ENCODE results near the gene N4BP2. TPM values are rescaled to one million over a fixed set of nuclear protein-coding genes. Genes with fewer than 3 reads are reported as not detected.
"Not testable (repeated sequence)": the region's sequence is repeated elsewhere in the genome, so short reads cannot be mapped to it uniquely, and the experiment has no call there.

Gene N4BP2
- total and polyA plus RNA-seq, 4 donors: 1.8 to 7.2 (median 4.6) TPM

- Histone ChIP-seq H3K27me3 (ENCODE audit: control insufficient read depth in 1 of 2, insufficient read depth in 2 of 2, low read length in 1 of 2) (no peaks in the 10 kb centered on the region), H3K4me1 (ENCODE audit: control insufficient read depth in 1 of 2, insufficient read depth in 2 of 2, low read length in 2 of 2) (no peaks in the 10 kb centered on the region), H3K27ac (ENCODE audit: low read depth in 1 of 2, low read length in 2 of 2) (no peak overlapping the region), H3K9me3 (ENCODE audit: control insufficient read depth, low read length) (no peaks in the 10 kb centered on the region), H3K36me3 (ENCODE audit: control insufficient read depth in 1 of 2, insufficient read depth in 2 of 2, low read length in 1 of 2) (peaks cover 0 to 3% of the 10 kb centered on the region in 2 donors), H3K4me3 (ENCODE audit: low read length in 2 of 2) (no peak overlapping the region)
- ATAC-seq (ENCODE audit: low FRiP score): no peak
- intact Hi-C loops (cut with DNase I): no loop called here
- no peak for DNase-seq
- 17 to 26% methylated on average over 1 of the region's 1 CpG for WGBS, 2 donors
Measured at GRCh38 chr4:40132816-40133215, 76.2 kb downstream of the N4BP2 start.

GRCh38 chr4:40134206-40134917, 77.7 kb downstream of the N4BP2 start:
- DNase-seq (no peak), ATAC-seq (ENCODE audit: low FRiP score) (no peak)
- H3K36me3 ChIP-seq (ENCODE audit: control insufficient read depth in 1 of 2, insufficient read depth in 2 of 2, low read length in 1 of 2): peaks cover 0 to 3% of the 10 kb centered on the region in 2 donors
- 54 to 64% methylated on average over 1 of the region's 1 CpG for WGBS, 2 donors
- H3K9me3 ChIP-seq (ENCODE audit: control insufficient read depth, low read length): no peaks in the 10 kb centered on the region
- no peak overlapping the region for H3K27ac ChIP-seq (ENCODE audit: low read depth in 1 of 2, low read length in 2 of 2)
- no peak overlapping the region for H3K4me3 ChIP-seq (ENCODE audit: low read length in 2 of 2)
- H3K4me1 ChIP-seq (ENCODE audit: control insufficient read depth in 1 of 2, insufficient read depth in 2 of 2, low read length in 2 of 2): no peaks in the 10 kb centered on the region
- no peaks in the 10 kb centered on the region for H3K27me3 ChIP-seq (ENCODE audit: control insufficient read depth in 1 of 2, insufficient read depth in 2 of 2, low read length in 1 of 2)
- intact Hi-C loops (cut with DNase I): no loop called here

DNA sequence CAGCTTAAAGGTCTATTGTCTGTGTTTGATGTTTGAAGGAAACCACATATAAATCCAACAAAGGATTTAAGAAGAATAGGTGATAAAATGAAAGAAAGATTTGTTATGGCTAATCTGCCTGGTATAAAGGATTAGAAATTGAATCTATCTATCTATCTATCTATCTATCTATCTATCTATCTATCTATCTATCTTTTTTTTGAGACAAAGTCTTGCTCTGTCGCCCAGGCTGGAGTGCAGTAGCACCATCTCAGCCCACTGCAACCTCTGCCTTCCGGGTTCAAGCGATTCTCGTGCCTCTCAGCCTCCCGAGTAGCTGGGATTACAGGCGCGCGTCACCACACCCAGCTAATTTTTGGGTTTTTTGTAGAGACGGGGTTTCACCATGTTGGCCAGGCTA, 79.6 kb downstream of the N4BP2 start:
- intact Hi-C loops (cut with DNase I); H3K9me3 ChIP-seq (ENCODE audit: control insufficient read depth, low read length); DNase-seq; H3K36me3 ChIP-seq (ENCODE audit: control insufficient read depth in 1 of 2, insufficient read depth in 2 of 2, low read length in 1 of 2); ATAC-seq (ENCODE audit: low FRiP score); H3K27ac ChIP-seq (ENCODE audit: low read depth in 1 of 2, low read length in 2 of 2); H3K27me3 ChIP-seq (ENCODE audit: control insufficient read depth in 1 of 2, insufficient read depth in 2 of 2, low read length in 1 of 2); H3K4me1 ChIP-seq (ENCODE audit: control insufficient read depth in 1 of 2, insufficient read depth in 2 of 2, low read length in 2 of 2); H3K4me3 ChIP-seq (ENCODE audit: low read length in 2 of 2): not testable (repeated sequence)
- 83 to 97% methylated on average over 9 of the region's 9 CpGs for WGBS, 2 donors

DNA sequence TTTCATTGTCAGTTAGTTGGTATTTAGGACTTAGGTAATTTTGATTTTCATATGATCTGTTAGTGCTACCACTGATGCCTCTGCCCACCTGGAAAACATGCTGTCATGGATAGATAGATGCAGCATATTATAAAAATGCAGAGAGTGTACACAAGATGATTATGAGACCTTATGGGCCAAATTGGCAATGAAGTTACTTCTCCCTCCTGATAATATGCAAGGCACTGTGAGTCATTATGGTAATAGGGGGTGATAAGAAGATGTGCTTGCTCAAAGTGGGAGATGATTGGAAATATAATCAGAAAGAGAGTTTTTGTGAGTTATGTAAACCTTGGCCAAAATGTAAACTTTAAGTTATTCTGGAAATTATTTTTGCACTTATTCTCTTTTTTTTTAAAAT, 83.5 kb downstream of the N4BP2 start:
- no peak overlapping the region for H3K27ac ChIP-seq (ENCODE audit: low read depth in 1 of 2, low read length in 2 of 2)
- DNase-seq (no peak), ATAC-seq (ENCODE audit: low FRiP score) (no peak)
- no peaks in the 10 kb centered on the region for H3K9me3 ChIP-seq (ENCODE audit: control insufficient read depth, low read length)
- H3K27me3 ChIP-seq (ENCODE audit: control insufficient read depth in 1 of 2, insufficient read depth in 2 of 2, low read length in 1 of 2): no peaks in the 10 kb centered on the region
- H3K36me3 ChIP-seq (ENCODE audit: control insufficient read depth in 1 of 2, insufficient read depth in 2 of 2, low read length in 1 of 2): peaks cover 3 to 4% of the 10 kb centered on the region in 2 donors
- no peak overlapping the region for H3K4me3 ChIP-seq (ENCODE audit: low read length in 2 of 2)
- H3K4me1 ChIP-seq (ENCODE audit: control insufficient read depth in 1 of 2, insufficient read depth in 2 of 2, low read length in 2 of 2): no peaks in the 10 kb centered on the region
- intact Hi-C loops (cut with DNase I): loop anchor here in 1 of 2 donors (10.0 kb wide), 1 partner anchor 185 kb away; no protein-coding TSS in a partner anchor

- not testable (repeated sequence) for H3K4me1 ChIP-seq (ENCODE audit: control insufficient read depth in 1 of 2, insufficient read depth in 2 of 2, low read length in 2 of 2); ATAC-seq (ENCODE audit: low FRiP score); H3K4me3 ChIP-seq (ENCODE audit: low read length in 2 of 2); H3K27ac ChIP-seq (ENCODE audit: low read depth in 1 of 2, low read length in 2 of 2); H3K9me3 ChIP-seq (ENCODE audit: control insufficient read depth, low read length); H3K36me3 ChIP-seq (ENCODE audit: control insufficient read depth in 1 of 2, insufficient read depth in 2 of 2, low read length in 1 of 2); H3K27me3 ChIP-seq (ENCODE audit: control insufficient read depth in 1 of 2, insufficient read depth in 2 of 2, low read length in 1 of 2); DNase-seq
- intact Hi-C loops (cut with DNase I): loop anchor here in 1 of 2 donors (10.0 kb wide), 1 partner anchor 184 kb away; no protein-coding TSS in a partner anchor
- WGBS, 2 donors: 82 to 92% methylated on average over 4 of the region's 4 CpGs
Measured at GRCh38 chr4:40140597-40140996, 83.9 kb downstream of the N4BP2 start.

DNA sequence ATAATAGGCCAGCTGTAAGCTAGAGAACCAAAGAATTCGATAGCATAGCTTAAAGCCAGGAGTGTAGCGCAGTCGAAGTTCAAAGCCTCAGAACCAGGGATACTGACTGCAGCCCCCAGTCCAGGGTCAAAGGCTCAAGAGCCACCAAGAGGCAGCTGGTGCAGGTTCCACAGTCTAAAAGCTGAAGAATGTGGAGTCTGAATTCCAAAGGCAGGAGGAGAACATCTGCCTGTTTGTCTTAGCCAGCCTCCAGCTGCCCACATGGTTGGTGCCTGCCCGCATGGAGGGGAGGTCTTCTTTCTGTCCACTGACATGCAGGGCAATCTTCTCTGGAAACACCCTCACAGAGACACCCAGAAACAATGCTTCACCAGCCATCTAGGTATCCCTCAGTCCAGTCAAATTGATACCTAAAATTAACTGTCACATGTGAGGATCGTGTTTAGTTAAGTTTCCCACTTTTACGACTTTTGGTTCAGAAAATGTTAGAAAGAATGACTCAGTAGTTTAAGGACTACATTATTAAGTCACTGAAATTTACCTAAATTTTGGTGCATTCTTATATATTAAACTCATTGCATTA, 87.4 kb downstream of the N4BP2 start:
- WGBS, 2 donors: 90 to 93% methylated on average over 6 of the region's 6 CpGs
- no peak for DNase-seq
- H3K9me3 ChIP-seq (ENCODE audit: control insufficient read depth, low read length): no peaks in the 10 kb centered on the region
- H3K4me3 ChIP-seq (ENCODE audit: low read length in 2 of 2): no peak overlapping the region
- no peak for ATAC-seq (ENCODE audit: low FRiP score)
- no peaks in the 10 kb centered on the region for H3K4me1 ChIP-seq (ENCODE audit: control insufficient read depth in 1 of 2, insufficient read depth in 2 of 2, low read length in 2 of 2)
- H3K36me3 ChIP-seq (ENCODE audit: control insufficient read depth in 1 of 2, insufficient read depth in 2 of 2, low read length in 1 of 2): peaks cover 0 to 4% of the 10 kb centered on the region in 2 donors
- no peaks in the 10 kb centered on the region for H3K27me3 ChIP-seq (ENCODE audit: control insufficient read depth in 1 of 2, insufficient read depth in 2 of 2, low read length in 1 of 2)
- no peak overlapping the region for H3K27ac ChIP-seq (ENCODE audit: low read depth in 1 of 2, low read length in 2 of 2)
- intact Hi-C loops (cut with DNase I): loop anchor here in 1 of 2 donors (10.0 kb wide), 1 partner anchor 181 kb away; no protein-coding TSS in a partner anchor

DNA sequence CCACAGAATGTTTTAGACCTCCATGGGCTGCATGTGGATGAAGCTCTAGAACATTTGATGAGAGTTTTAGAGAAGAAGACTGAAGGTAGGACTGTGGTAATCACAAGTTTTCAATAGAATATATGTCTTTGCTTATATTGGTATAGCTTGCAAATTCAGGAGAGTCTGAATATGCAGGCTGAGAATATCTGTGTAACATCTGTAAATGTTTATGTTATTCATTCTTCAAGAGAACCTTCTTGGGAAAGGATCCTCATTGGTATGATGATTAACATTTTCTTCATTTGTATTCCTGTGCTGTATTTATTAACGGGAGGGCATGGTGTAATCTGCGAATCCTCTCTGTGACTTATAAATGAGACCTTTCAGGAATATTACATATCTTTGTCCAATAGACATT, 88.1 kb downstream of the N4BP2 start:
- Histone ChIP-seq H3K27me3 (ENCODE audit: control insufficient read depth in 1 of 2, insufficient read depth in 2 of 2, low read length in 1 of 2) (no peaks in the 10 kb centered on the region), H3K4me1 (ENCODE audit: control insufficient read depth in 1 of 2, insufficient read depth in 2 of 2, low read length in 2 of 2) (no peaks in the 10 kb centered on the region), H3K27ac (ENCODE audit: low read depth in 1 of 2, low read length in 2 of 2) (no peak overlapping the region), H3K36me3 (ENCODE audit: control insufficient read depth in 1 of 2, insufficient read depth in 2 of 2, low read length in 1 of 2) (peaks cover 0 to 4% of the 10 kb centered on the region in 2 donors), H3K4me3 (ENCODE audit: low read length in 2 of 2) (no peak overlapping the region), H3K9me3 (ENCODE audit: control insufficient read depth, low read length) (no peaks in the 10 kb centered on the region)
- ATAC-seq (ENCODE audit: low FRiP score): no peak
- DNase-seq: no peak
- intact Hi-C loops (cut with DNase I): loop anchor here in 1 of 2 donors (10.0 kb wide), 1 partner anchor 180 kb away; no protein-coding TSS in a partner anchor
- whole genome bisulfite sequencing, 2 donors: 69 to 95% methylated on average over 2 of the region's 2 CpGs

DNA sequence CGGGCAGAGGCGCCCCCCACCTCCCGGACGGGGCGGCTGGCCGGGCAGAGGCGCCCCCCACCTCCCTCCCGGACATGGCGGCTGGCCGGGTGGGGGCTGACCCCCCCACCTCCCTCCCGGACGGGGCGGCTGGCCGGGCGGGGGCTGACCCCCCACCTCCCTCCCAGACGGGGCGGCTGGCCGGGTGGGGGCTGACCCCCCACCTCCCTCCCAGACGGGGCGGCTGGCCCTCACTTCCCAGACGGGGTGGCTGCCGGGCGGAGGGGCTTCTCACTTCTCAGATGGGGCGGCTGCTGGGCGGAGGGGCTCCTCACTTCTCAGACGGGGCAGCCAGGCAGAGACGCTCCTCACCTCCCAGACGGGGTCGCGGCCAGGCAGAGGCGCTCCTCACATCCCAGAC, 90.8 kb downstream of the N4BP2 start:
- intact Hi-C loops (cut with DNase I): loop anchor here in 1 of 2 donors (10.0 kb wide), 1 partner anchor 177 kb away; no protein-coding TSS in a partner anchor
- not testable (repeated sequence) for H3K27me3 ChIP-seq (ENCODE audit: control insufficient read depth in 1 of 2, insufficient read depth in 2 of 2, low read length in 1 of 2); DNase-seq; ATAC-seq (ENCODE audit: low FRiP score); H3K9me3 ChIP-seq (ENCODE audit: control insufficient read depth, low read length); H3K4me3 ChIP-seq (ENCODE audit: low read length in 2 of 2); H3K4me1 ChIP-seq (ENCODE audit: control insufficient read depth in 1 of 2, insufficient read depth in 2 of 2, low read length in 2 of 2); H3K36me3 ChIP-seq (ENCODE audit: control insufficient read depth in 1 of 2, insufficient read depth in 2 of 2, low read length in 1 of 2); H3K27ac ChIP-seq (ENCODE audit: low read depth in 1 of 2, low read length in 2 of 2)
- WGBS, 2 donors: 93 to 98% methylated on average over 15 to 31 of the region's 31 CpGs

GRCh38 chr4:40149960-40150385, 93.3 kb downstream of the N4BP2 start:
- WGBS, 2 donors: 95 to 98% methylated on average over 3 of the region's 3 CpGs
- no peaks in the 10 kb centered on the region for H3K27me3 ChIP-seq (ENCODE audit: control insufficient read depth in 1 of 2, insufficient read depth in 2 of 2, low read length in 1 of 2)
- no peaks in the 10 kb centered on the region for H3K4me1 ChIP-seq (ENCODE audit: control insufficient read depth in 1 of 2, insufficient read depth in 2 of 2, low read length in 2 of 2)
- intact Hi-C loops (cut with DNase I): loop anchor here (5.0 to 10.0 kb wide), 3 partner anchors 155 to 175 kb away; no protein-coding TSS in a partner anchor
- no peak overlapping the region for H3K27ac ChIP-seq (ENCODE audit: low read depth in 1 of 2, low read length in 2 of 2)
- H3K9me3 ChIP-seq (ENCODE audit: control insufficient read depth, low read length): no peaks in the 10 kb centered on the region
- H3K36me3 ChIP-seq (ENCODE audit: control insufficient read depth in 1 of 2, insufficient read depth in 2 of 2, low read length in 1 of 2): no peaks in the 10 kb centered on the region
- DNase-seq: no peak
- H3K4me3 ChIP-seq (ENCODE audit: low read length in 2 of 2): no peak overlapping the region
- no peak for ATAC-seq (ENCODE audit: low FRiP score)
